Cerebellar nuclear complex (tissue), 1 donor: Measurements from ENCODE around the gene PARD3.
"Not testable (repeated sequence)": the region's sequence is repeated elsewhere in the genome, so short reads cannot be mapped to it uniquely, and the experiment has no call there.

Experiments used
- DNase-seq, 2 experiments: peaks; one replicate each; lab custom pipeline; 2025; lab: John Stamatoyannopoulos, UW

Gene PARD3

GRCh38 chr10:34294137-34294536 lies 521.0 kb downstream of the PARD3 start:
- DNase-seq = no peak

GRCh38 chr10:34292675-34293074 lies 522.4 kb downstream of the PARD3 start:
- no peak for DNase-seq

GRCh38 chr10:34292194-34292565 lies 522.9 kb downstream of the PARD3 start:
- DNase-seq = no peak

- DNase-seq = no peak
Observed at GRCh38 chr10:34291466-34292193, 523.5 kb downstream of the PARD3 start.

GRCh38 chr10:34290412-34291081 lies 524.5 kb downstream of the PARD3 start:
- DNase-seq = no peak

GRCh38 chr10:34288634-34289033 lies 526.5 kb downstream of the PARD3 start:
- no peak for DNase-seq

GRCh38 chr10:34286136-34286739 lies 528.9 kb downstream of the PARD3 start:
- no peak for DNase-seq

- DNase-seq = no peak
Observed at GRCh38 chr10:34281661-34282582, 533.2 kb downstream of the PARD3 start.

GRCh38 chr10:34280599-34281374 lies 534.3 kb downstream of the PARD3 start:
- no peak for DNase-seq

- DNase-seq = no peak
Observed at GRCh38 chr10:34275626-34276130, 539.4 kb downstream of the PARD3 start.

GRCh38 chr10:34274906-34275305 lies 540.2 kb downstream of the PARD3 start:
- no peak for DNase-seq

- DNase-seq = no peak
Observed at GRCh38 chr10:34273340-34273739, 541.8 kb downstream of the PARD3 start.

- DNase-seq = no peak
Observed at GRCh38 chr10:34272316-34272715, 542.8 kb downstream of the PARD3 start.

GRCh38 chr10:34268410-34268809 lies 546.7 kb downstream of the PARD3 start:
- not testable (repeated sequence) for DNase-seq

- no peak for DNase-seq
Observed at GRCh38 chr10:34262985-34263384, 552.1 kb downstream of the PARD3 start.

- DNase-seq = no peak
Observed at GRCh38 chr10:34260904-34261303, 554.2 kb downstream of the PARD3 start.

- DNase-seq = no peak
Observed at GRCh38 chr10:34256216-34256615, 558.9 kb downstream of the PARD3 start.

- no peak for DNase-seq
Observed at GRCh38 chr10:34255035-34255434, 560.1 kb downstream of the PARD3 start.

- DNase-seq = no peak
Observed at GRCh38 chr10:34254596-34254995, 560.5 kb downstream of the PARD3 start.

- DNase-seq = no peak
Observed at GRCh38 chr10:34252111-34252510, 563.0 kb downstream of the PARD3 start.

GRCh38 chr10:34251177-34251576 lies 563.9 kb downstream of the PARD3 start:
- no peak for DNase-seq
